HG03575 (cell line): ENCODE data around the gene TAOK2.

Experiments used
- ATAC-seq: cut with Tn5 transposase; IDR thresholded peaks from one replicate; pipeline ENCODE4 v1.9.1; 2021; ENCODE audit not compliant: unreplicated experiment, insufficient number of reproducible peaks, low FRiP score; ENCODE audit errors: extremely low read depth

TAOK2 gene

GRCh38 chr16:29996766-29997250 lies 23.1 kb downstream of the TAOK2 start:
- no peak for ATAC-seq

- ATAC-seq: no peak
These were observed 25.9 kb downstream of the TAOK2 start for GRCh38 chr16:29999605-30000004.

GRCh38 chr16:30000735-30001631 lies 27.3 kb downstream of the TAOK2 start:
- ATAC-seq: no peak

- no peak for ATAC-seq
These were observed 29.1 kb downstream of the TAOK2 start for GRCh38 chr16:30002614-30003346.

- no peak for ATAC-seq
These were observed 30.2 kb downstream of the TAOK2 start for GRCh38 chr16:30003670-30004423.

- ATAC-seq: no peak
These were observed 30.7 kb downstream of the TAOK2 start for GRCh38 chr16:30004424-30004776.

- ATAC-seq: no peak
These were observed 31.2 kb downstream of the TAOK2 start for GRCh38 chr16:30004811-30005242.

GRCh38 chr16:30005341-30006094 lies 31.9 kb downstream of the TAOK2 start:
- no peak for ATAC-seq

- ATAC-seq: no peak
These were observed 32.4 kb downstream of the TAOK2 start for GRCh38 chr16:30006095-30006473.

- no peak for ATAC-seq
These were observed 33.1 kb downstream of the TAOK2 start for GRCh38 chr16:30006659-30007377.

GRCh38 chr16:30007378-30007895 lies 33.8 kb downstream of the TAOK2 start:
- ATAC-seq: no peak

- no peak for ATAC-seq
These were observed 35.6 kb downstream of the TAOK2 start for GRCh38 chr16:30009085-30009862.

- ATAC-seq: no peak
These were observed 36.5 kb downstream of the TAOK2 start for GRCh38 chr16:30009990-30010843.

GRCh38 chr16:30010844-30011713 lies 37.4 kb downstream of the TAOK2 start, which contains the start of gene DOC2A:
TSS of gene DOC2A (minus strand) at chr16:30011027. CDS start at chr16:30010222, 805 bp downstream.
- no peak for ATAC-seq

GRCh38 chr16:30011714-30012504 lies 38.2 kb downstream of the TAOK2 start:
- no peak for ATAC-seq
